CD4-positive, alpha-beta T cell (primary cell): ENCODE data around the gene PDF. TPM values are rescaled to one million over a fixed set of nuclear protein-coding genes. Genes with fewer than 3 reads are reported as not detected.

Experiments
- ATAC-seq: fragments of 200-7000 bp; cut with Tn5 transposase; one replicate; pipeline ENCODE4 v1.10.0; 2022; ENCODE audit warnings: mild to moderate bottlenecking; ENCODE audit not compliant: poor library complexity
- CTCF ChIA-PET: fragments of 350-600 bp; sonication (Branson Sonifier 250); formaldehyde crosslinking; loops from one replicate; lab custom pipeline; 2021; ENCODE audit warnings: antibody characterized with exemption, inconsistent platforms; lab: Charles Lee
- POLR2A ChIA-PET: fragments of 350-600 bp; sonication (Branson Sonifier 250); formaldehyde crosslinking; loops from one replicate; lab custom pipeline; 2021; ENCODE audit warnings: antibody characterized with exemption, inconsistent platforms; lab: Charles Lee
- DNase-seq, 14 experiments: peaks; one replicate each; pipeline ENCODE4 v3.0.0-alpha.2; 2013 to 2020; ENCODE audit warnings: mixed read lengths in 2 of 14
- H3K27ac ChIP-seq, 2 donors: one replicate each; pipeline versions ENCODE4 v1.5.1 to v1.7.0; 2013; ENCODE audit warnings: low read length in 2 of 2, low read depth in 1 of 2, mild to moderate bottlenecking in 1 of 2
- H3K27me3 ChIP-seq, 2 experiments: 1 replicate in 1 of 2; 2 replicates in 1 of 2; pipeline versions ENCODE4 v1.6.1 to v1.7.0; 2013; ENCODE audit warnings: low read length in 2 of 2, control low read depth in 1 of 2, mild to moderate bottlenecking in 1 of 2, moderate library complexity in 1 of 2; ENCODE audit not compliant: insufficient read depth in 2 of 2, control insufficient read depth in 1 of 2
- H3K36me3 ChIP-seq: one replicate; pipeline ENCODE4 v1.6.1; 2013; ENCODE audit warnings: low read length, control low read depth; ENCODE audit not compliant: insufficient read depth
- H3K4me1 ChIP-seq: one replicate; pipeline ENCODE4 v1.6.1; 2013; ENCODE audit warnings: low read length, control low read depth; ENCODE audit not compliant: insufficient read depth
- H3K4me3 ChIP-seq: one replicate; pipeline ENCODE4 v1.5.1; 2013; ENCODE audit warnings: mild to moderate bottlenecking, low read length, moderate library complexity
- H3K9me3 ChIP-seq, 2 experiments: 1 replicate in 1 of 2; 2 replicates in 1 of 2; pipeline versions ENCODE4 v1.6.1 to v1.7.0; 2013; ENCODE audit warnings: low read length in 2 of 2, mild to moderate bottlenecking in 2 of 2, control low read depth in 1 of 2, moderate library complexity in 1 of 2; ENCODE audit not compliant: control insufficient read depth in 1 of 2, insufficient read depth in 1 of 2
- H3K27ac Mint-ChIP-seq: one replicate; pipeline ENCODE4 v1.8.0; 2020; ENCODE audit warnings: mixed read lengths
- H3K27me3 Mint-ChIP-seq: one replicate; pipeline ENCODE4 v1.8.0; 2021; ENCODE audit warnings: mixed read lengths
- H3K36me3 Mint-ChIP-seq: one replicate; pipeline ENCODE4 v1.8.0; 2021; ENCODE audit warnings: low read depth, mixed read lengths
- H3K4me1 Mint-ChIP-seq: one replicate; pipeline ENCODE4 v1.8.0; 2021; ENCODE audit warnings: low read depth, mixed read lengths
- H3K4me3 Mint-ChIP-seq: one replicate; pipeline ENCODE4 v1.8.0; 2020; ENCODE audit warnings: mild to moderate bottlenecking, mixed read lengths
- H3K9me3 Mint-ChIP-seq: one replicate; pipeline ENCODE4 v1.8.0; 2020; ENCODE audit warnings: mixed read lengths
- CTCF ChIP-seq: fragments of 200-600 bp; IDR thresholded peaks from one replicate; pipeline ENCODE4 v1.8.0; 2022; ENCODE audit warnings: antibody characterized with exemption, mild to moderate bottlenecking
- intact Hi-C, 2 experiments: fragments of 100-400 bp; cut with DNase I in 1 of 2; cut with micrococcal nuclease in 1 of 2; formaldehyde crosslinking; loops; one replicate each; pipeline versions ENCODE4 v1.15.1 to v1.9.0; 2023 to 2025; cut with DNase I, micrococcal nuclease
- total RNA-seq, 174 experiments: library from RNA in 2 of 174; stranded (reverse) in 2 of 174; gene quantifications; one replicate each; pipeline ENCODE4 v1.2.3 and lab custom pipeline; 2021 to 2026

Gene PDF
- total RNA-seq, 2 experiments from 2014 or later = 2.8 to 2.9 TPM

DNA sequence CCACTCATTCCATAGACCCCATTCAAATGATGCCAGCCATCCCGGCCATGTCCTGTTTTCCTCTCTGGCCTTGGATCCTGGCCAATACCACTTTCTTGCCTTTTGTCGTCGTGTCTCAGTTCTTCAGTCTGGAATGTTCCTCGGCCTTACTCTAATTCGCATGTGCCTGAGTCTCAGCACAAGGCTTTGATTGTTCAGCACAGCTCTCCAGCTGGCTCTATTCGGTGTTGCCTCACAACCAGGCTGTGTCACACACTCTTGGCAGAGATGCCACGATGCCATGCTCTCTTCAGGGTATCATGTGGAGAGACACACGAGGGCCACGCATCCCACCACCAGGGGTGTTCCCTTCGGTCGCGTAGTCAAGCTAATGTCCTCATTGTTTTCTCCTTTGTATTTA is 21.1 kb downstream of the PDF start:
- no peak for TF ChIP-seq CTCF
- intact Hi-C loops = loop anchor here in 1 of 2 experiments (5.0 kb wide), 2 partner anchors 467 to 862 kb away; partner anchors contain the start of genes SMPD3 and TANGO6
- Histone ChIP-seq H3K4me3 (no peak overlapping the region), H3K27ac (no peak overlapping the region), H3K9me3 (no peaks in the 10 kb centered on the region), H3K36me3 (peaks cover 8% of the 10 kb centered on the region), H3K4me1 (peaks cover 33% of the 10 kb centered on the region), H3K27me3 (no peaks in the 10 kb centered on the region)
- H3K4me1 Mint-ChIP-seq = peaks cover 29% of the 10 kb centered on the region
- POLR2A ChIA-PET = no interaction called here
- peaks cover 20% of the 10 kb centered on the region for H3K36me3 Mint-ChIP-seq
- no peak overlapping the region for H3K27ac Mint-ChIP-seq
- DNase-seq (peak in 1 of 14 experiments; percentile 22), ATAC-seq (no peak)
- peak overlapping the region; percentile 59 for H3K4me3 Mint-ChIP-seq
- no peaks in the 10 kb centered on the region for H3K27me3 Mint-ChIP-seq
- CTCF ChIA-PET = interaction anchor here (0.7 kb wide), 1 partner anchor 1508 kb away, joined by 4 read pairs; no protein-coding TSS in a partner anchor
- no peaks in the 10 kb centered on the region for H3K9me3 Mint-ChIP-seq

GRCh38 chr16:69307856-69308255 is 22.5 kb downstream of the PDF start:
- Mint-ChIP-seq H3K27me3 (no peaks in the 10 kb centered on the region), H3K4me1 (peaks cover 16% of the 10 kb centered on the region), H3K27ac (no peak overlapping the region), H3K4me3 (no peak overlapping the region), H3K9me3 (no peaks in the 10 kb centered on the region), H3K36me3 (peaks cover 11% of the 10 kb centered on the region)
- ATAC-seq = no peak
- Histone ChIP-seq H3K36me3 (no peaks in the 10 kb centered on the region), H3K9me3 (no peaks in the 10 kb centered on the region), H3K4me3 (no peak overlapping the region), H3K4me1 (peaks cover 21% of the 10 kb centered on the region), H3K27ac (no peak overlapping the region), H3K27me3 (no peaks in the 10 kb centered on the region)
- no peak for TF ChIP-seq CTCF
- intact Hi-C loops = loop anchor here in 1 of 2 experiments (5.0 kb wide), 2 partner anchors 466 to 861 kb away; partner anchors contain the start of genes SMPD3 and TANGO6
- POLR2A ChIA-PET = no interaction called here
- CTCF ChIA-PET = no interaction called here
- no peak for DNase-seq

- no peak for TF ChIP-seq CTCF
- Mint-ChIP-seq H3K27me3 (no peaks in the 10 kb centered on the region), H3K27ac (no peak overlapping the region), H3K9me3 (no peaks in the 10 kb centered on the region), H3K36me3 (peaks cover 8% of the 10 kb centered on the region), H3K4me3 (no peak overlapping the region), H3K4me1 (peaks cover 13% of the 10 kb centered on the region)
- ATAC-seq = no peak
- no peaks in the 10 kb centered on the region for H3K36me3 ChIP-seq
- ChIA-PET POLR2A (no interaction called here), CTCF (no interaction called here)
- H3K4me1 ChIP-seq = peaks cover 13% of the 10 kb centered on the region
- no peak overlapping the region for H3K4me3 ChIP-seq
- intact Hi-C loops = loop anchor here in 1 of 2 experiments (5.0 kb wide), 2 partner anchors 465 to 860 kb away; partner anchors contain the start of genes SMPD3 and TANGO6
- H3K27ac ChIP-seq = no peak overlapping the region
- H3K9me3 ChIP-seq = no peaks in the 10 kb centered on the region
- no peaks in the 10 kb centered on the region for H3K27me3 ChIP-seq
- DNase-seq = no peak
These were observed 23.3 kb downstream of the PDF start for GRCh38 chr16:69307091-69307490.
